Upper lobe of left lung (tissue), 6 donors: ENCODE measurements around the gene TMEM259. TPM values are rescaled to one million over a fixed set of nuclear protein-coding genes. Genes with fewer than 3 reads are reported as not detected.

Source experiments
- ATAC-seq, 2 donors: fragments of 200-7000 bp; cut with Tn5 transposase; one replicate each; pipeline ENCODE4 v1.9.1; 2022; ENCODE audit warnings: mild to moderate bottlenecking in 2 of 2, moderate library complexity in 2 of 2; ENCODE audit not compliant: low FRiP score in 2 of 2
- DNase-seq, 2 donors: peaks; one replicate each; pipeline ENCODE4 v3.0.0-alpha.2; 2019 to 2020
- H3K27ac ChIP-seq, 4 donors: fragments of 200-600 bp; sonication (generic); one replicate each; pipeline ENCODE4 v1.5.1; 2016 to 2019
- H3K27me3 ChIP-seq, 4 donors: fragments of 200-600 bp; sonication (generic); one replicate each; pipeline ENCODE4 v1.5.1; 2017 to 2019
- H3K36me3 ChIP-seq, 4 donors: fragments of 200-600 bp; sonication (generic); one replicate each; pipeline ENCODE4 v1.5.1; 2016 to 2019
- H3K4me1 ChIP-seq, 4 donors: fragments of 200-600 bp; sonication (generic); one replicate each; pipeline ENCODE4 v1.5.1; 2018 to 2019
- H3K4me3 ChIP-seq, 4 donors: fragments of 200-600 bp; sonication (generic); one replicate each; pipeline ENCODE4 v1.5.1; 2017 to 2019; ENCODE audit warnings: mild to moderate bottlenecking in 2 of 4, moderate library complexity in 1 of 4
- H3K9me3 ChIP-seq, 4 donors: fragments of 200-600 bp; sonication (generic); one replicate each; pipeline ENCODE4 v1.5.1; 2018 to 2019
- CTCF ChIP-seq, 6 experiments: fragments of 450-650 bp in 4 of 6; fragments of 200-600 bp in 2 of 6; sonication (generic) in 2 of 6; IDR thresholded peaks; one replicate each; pipeline ENCODE4 v1.5.1; 2016 to 2019; ENCODE audit warnings: antibody characterized with exemption in 6 of 6
- EP300 ChIP-seq, 4 donors: sonication (generic); formaldehyde crosslinking; IDR thresholded peaks; one replicate each; pipeline ENCODE4 v1.5.1; 2017; ENCODE audit warnings: antibody characterized with exemption in 4 of 4, control low read depth in 2 of 4
- POLR2A ChIP-seq, 4 donors: fragments of 450-650 bp; IDR thresholded peaks; one replicate each; pipeline ENCODE4 v1.5.1; 2016 to 2017; ENCODE audit warnings: antibody characterized with exemption in 4 of 4, mild to moderate bottlenecking in 2 of 4
- POLR2AphosphoS5 ChIP-seq, 2 donors: sonication (generic); formaldehyde crosslinking; IDR thresholded peaks; one replicate each; pipeline ENCODE4 v1.5.1; 2017; ENCODE audit warnings: antibody characterized with exemption in 2 of 2
- WGBS, 2 donors: methylation state at CpG; one replicate each; pipeline ENCODE4 v1.1.5; 2017 to 2018; 5-methylcytosine and 5-hydroxymethylcytosine counted together
- total RNA-seq, 6 donors: library from RNA; depleted of rRNA in 4 of 6; stranded (reverse); fragments of >200 nt in 4 of 6; gene quantifications; one replicate each; pipeline versions ENCODE4 v1.1.0 to v1.2.1, GENCODE V29; 2016 to 2021
- donor health status: DM: no; HTN: no; CAD: no; lungs with moderate emphysema.
- donor health status: DM: no; HTN: yes; CAD: no; lungs with severe emphysema.

TMEM259 gene
- total RNA-seq, 6 donors from 2014 or later = 143 to 643 (median 208) TPM

DNA sequence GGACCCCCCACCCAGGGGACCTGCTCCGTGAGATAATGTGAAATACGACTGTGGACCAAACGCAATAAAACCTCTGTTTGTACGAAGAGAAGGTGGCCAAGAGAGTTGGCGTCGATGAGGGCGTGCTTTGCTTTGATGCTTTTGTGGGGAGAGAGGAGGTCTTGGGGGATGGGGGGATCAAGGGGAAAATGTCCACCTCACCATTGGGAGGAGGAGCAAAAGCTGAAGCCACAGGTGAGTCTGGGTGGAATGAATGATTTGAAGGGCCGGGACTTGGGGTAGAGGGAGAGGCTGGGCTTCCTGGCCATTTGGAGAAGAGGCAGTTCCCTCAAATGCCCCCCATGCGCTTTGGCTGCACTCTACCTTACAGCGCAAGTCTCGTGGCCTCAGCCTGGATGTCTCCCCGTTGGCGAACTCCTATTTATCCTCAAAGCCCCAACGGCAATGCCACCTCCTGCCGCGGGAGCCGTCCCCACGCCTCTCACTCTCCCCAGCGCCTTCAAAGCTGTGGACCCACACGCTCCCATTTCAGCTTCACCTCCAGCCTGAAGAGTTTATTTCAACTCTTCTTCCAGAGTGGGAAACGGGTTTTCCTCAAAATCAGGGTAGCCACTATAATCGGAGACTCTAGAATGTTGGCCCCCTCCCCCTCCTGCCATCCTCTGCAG is 18.2 kb upstream of the TMEM259 start:
- H3K4me1 ChIP-seq = peaks cover 21 to 46% (median 38%) of the 10 kb centered on the region in 4 donors
- TF ChIP-seq POLR2A (IDR thresholded peaks at IDR 0.05) (no peak), CTCF (IDR thresholded peaks at IDR 0.05) (peak in 1 of 6 experiments; percentile 4), POLR2AphosphoS5 (IDR thresholded peaks at IDR 0.05) (no peak), EP300 (IDR thresholded peaks at IDR 0.05) (no peak)
- peak overlapping the region; percentile 62 to 86 (median 78) for H3K27ac ChIP-seq
- H3K4me3 ChIP-seq = peak overlapping the region in 3 of 4 donors; percentile 64 to 74 (median 67)
- peaks cover 7 to 31% (median 25%) of the 10 kb centered on the region in 4 donors for H3K36me3 ChIP-seq
- peak in 1 of 2 donors; percentile 61 for DNase-seq
- no peaks in the 10 kb centered on the region for H3K27me3 ChIP-seq
- no peak for ATAC-seq
- H3K9me3 ChIP-seq = no peaks in the 10 kb centered on the region
- 72 to 73% methylated on average over 22 of the region's 22 CpGs for WGBS, 2 donors

DNA sequence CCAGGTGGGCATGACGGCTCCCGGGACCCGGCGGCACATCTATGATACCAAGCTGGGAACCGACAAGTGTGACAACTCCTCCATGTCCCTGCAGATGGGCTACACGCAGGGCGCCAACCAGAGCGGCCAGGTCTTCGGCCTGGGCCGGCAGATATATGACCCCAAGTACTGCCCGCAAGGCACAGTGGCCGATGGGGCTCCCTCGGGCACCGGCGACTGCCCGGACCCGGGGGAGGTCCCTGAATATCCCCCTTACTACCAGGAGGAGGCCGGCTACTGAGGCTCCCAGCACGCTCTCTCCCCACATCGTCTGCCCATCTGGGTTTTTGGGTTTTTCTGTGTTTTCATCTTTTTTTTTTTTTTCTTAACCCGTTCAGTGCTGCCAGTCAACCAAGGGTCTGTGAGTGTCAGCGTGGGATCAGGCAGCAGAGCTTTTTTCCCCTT is 16.7 kb upstream of the TMEM259 start:
- peaks cover 17 to 46% (median 38%) of the 10 kb centered on the region in 4 donors for H3K4me1 ChIP-seq
- DNase-seq (peak in 1 of 2 donors; percentile 83), ATAC-seq (no peak)
- H3K4me3 ChIP-seq = no peak overlapping the region
- TF ChIP-seq EP300 (IDR thresholded peaks at IDR 0.05) = no peak
- peaks cover 7 to 40% (median 33%) of the 10 kb centered on the region in 4 donors for H3K36me3 ChIP-seq
- H3K27ac ChIP-seq = peak overlapping the region in 3 of 4 donors; percentile 60 to 86 (median 78)
- 56 to 69% methylated on average over 11 to 22 of the region's 22 CpGs for WGBS, 2 donors
- no peaks in the 10 kb centered on the region for H3K27me3 ChIP-seq
- H3K9me3 ChIP-seq = no peaks in the 10 kb centered on the region

GRCh38 chr19:1035998-1036621 is 15.2 kb upstream of the TMEM259 start:
- Histone ChIP-seq H3K9me3 (no peaks in the 10 kb centered on the region), H3K36me3 (peaks cover 11 to 51% (median 43%) of the 10 kb centered on the region in 4 donors), H3K4me1 (peaks cover 10 to 37% (median 29%) of the 10 kb centered on the region in 4 donors), H3K27me3 (no peaks in the 10 kb centered on the region), H3K27ac (no peak overlapping the region), H3K4me3 (no peak overlapping the region)
- DNase-seq = peak in 1 of 2 donors; percentile 60
- ATAC-seq = no peak
- WGBS, 2 donors = 75 to 91% methylated on average over 19 to 24 of the region's 29 CpGs
- no peak for TF ChIP-seq POLR2A (IDR thresholded peaks at IDR 0.05)

DNA sequence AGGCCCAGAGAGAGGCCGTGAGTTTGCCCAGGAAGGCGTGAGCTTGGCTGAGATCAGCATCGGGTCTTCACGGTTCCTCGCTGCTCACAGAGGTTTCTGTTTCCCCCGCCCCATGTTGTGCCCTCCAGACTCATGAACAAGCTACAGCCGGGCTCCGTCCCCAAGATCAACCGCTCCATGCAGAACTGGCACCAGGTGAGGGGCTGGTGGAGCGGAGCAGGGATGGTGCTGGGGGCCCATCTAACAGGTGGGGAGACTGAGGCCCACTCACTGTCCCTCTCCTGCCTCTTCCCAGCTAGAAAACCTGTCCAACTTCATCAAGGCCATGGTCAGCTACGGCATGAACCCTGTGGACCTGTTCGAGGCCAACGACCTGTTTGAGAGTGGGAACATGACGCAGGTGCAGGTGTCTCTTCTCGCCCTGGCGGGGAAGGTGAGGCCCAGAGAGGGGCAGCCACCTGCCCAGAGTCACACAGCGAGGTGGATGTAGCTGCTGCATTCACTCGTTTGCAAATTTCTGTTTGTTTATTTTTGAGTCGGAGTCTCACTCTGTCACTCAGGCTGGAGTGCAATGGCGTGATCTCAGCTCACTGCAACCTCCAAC is 11.4 kb upstream of the TMEM259 start:
- Histone ChIP-seq H3K4me1 (peaks cover 16 to 37% (median 30%) of the 10 kb centered on the region in 4 donors), H3K36me3 (peaks cover 11 to 52% (median 40%) of the 10 kb centered on the region in 4 donors), H3K27me3 (no peaks in the 10 kb centered on the region), H3K9me3 (no peaks in the 10 kb centered on the region), H3K27ac (no peak overlapping the region), H3K4me3 (no peak overlapping the region)
- WGBS, 2 donors = 89 to 91% methylated on average over 18 to 20 of the region's 20 CpGs
- no peak for DNase-seq
- TF ChIP-seq POLR2A (IDR thresholded peaks at IDR 0.05) (no peak), POLR2AphosphoS5 (IDR thresholded peaks at IDR 0.05) (no peak)
- ATAC-seq = no peak

DNA sequence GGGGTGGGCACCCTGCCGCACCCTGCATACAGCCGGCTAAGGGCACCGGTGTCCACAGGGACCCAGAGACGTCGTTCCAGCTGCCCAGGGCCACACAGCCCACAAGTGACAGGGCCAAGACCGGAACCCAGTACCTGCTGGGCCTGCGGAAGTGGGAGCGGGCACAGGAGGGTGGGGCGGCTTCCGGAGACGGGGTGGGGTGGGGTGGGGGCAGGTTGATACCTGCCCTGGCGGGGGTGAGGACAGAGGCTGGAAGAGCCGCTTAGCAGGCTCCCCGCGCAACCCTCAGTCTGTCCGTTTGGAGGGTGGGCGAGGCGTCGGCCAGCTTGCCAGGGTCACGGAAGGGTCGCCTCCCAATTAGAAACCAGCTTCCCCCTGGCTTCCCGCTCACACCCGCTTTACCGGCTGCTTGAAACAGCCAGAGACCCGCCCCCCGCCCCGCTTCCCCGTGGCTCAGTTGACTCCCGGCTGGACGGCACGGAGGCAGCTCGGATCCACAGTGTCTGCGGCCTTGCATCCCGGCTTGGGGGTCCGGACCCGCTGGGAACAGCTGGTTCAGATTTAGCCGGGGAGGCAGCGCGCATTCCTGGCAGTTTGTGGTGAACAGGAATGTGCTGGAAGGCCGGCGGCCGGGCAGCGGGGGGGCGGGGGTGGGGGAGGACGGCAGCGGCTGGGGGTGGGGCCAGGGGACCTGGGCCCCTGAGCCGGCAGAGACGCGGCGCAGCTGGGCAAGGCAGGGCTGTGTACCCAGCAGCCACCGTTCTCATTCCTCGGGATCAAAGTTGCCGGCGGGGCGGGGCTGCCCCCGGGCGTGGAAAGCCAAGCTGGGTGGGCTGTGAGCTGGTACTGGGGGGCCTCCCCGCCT is 7.4 kb upstream of the TMEM259 start:
- peak overlapping the region; percentile 95 to 99 (median 97) for H3K27ac ChIP-seq
- peak; percentile 57 to 83 for ATAC-seq
- DNase-seq = peak; percentile 82 to 94
- peaks cover 30 to 54% (median 39%) of the 10 kb centered on the region in 4 donors for H3K4me1 ChIP-seq
- WGBS, 2 donors = 0 to 6% methylated on average over 11 to 26 of the region's 58 CpGs
- H3K9me3 ChIP-seq = no peaks in the 10 kb centered on the region
- TF ChIP-seq POLR2A (IDR thresholded peaks at IDR 0.05) = peak in 1 of 4 donors; percentile 66
- peak in 1 of 4 donors; percentile 5 for TF ChIP-seq EP300 (IDR thresholded peaks at IDR 0.05)
- no peak for TF ChIP-seq CTCF (IDR thresholded peaks at IDR 0.05)
- peak; percentile 29 to 77 for TF ChIP-seq POLR2AphosphoS5 (IDR thresholded peaks at IDR 0.05)
- H3K4me3 ChIP-seq = peak overlapping the region; percentile 74 to 91 (median 84)
- H3K27me3 ChIP-seq = no peaks in the 10 kb centered on the region
- H3K36me3 ChIP-seq = peaks cover 4 to 28% (median 17%) of the 10 kb centered on the region in 4 donors
